ENCODE results near the gene NOL8. TPM values are rescaled to one million over a fixed set of nuclear protein-coding genes. Genes with fewer than 3 reads are reported as not detected.
A peak's percentile ranks its signal among the peaks of the same experiment; 100 is the strongest.

NOL8 gene
- total RNA-seq, 1 experiment from 2014 or later = 30.6 TPM

DNA sequence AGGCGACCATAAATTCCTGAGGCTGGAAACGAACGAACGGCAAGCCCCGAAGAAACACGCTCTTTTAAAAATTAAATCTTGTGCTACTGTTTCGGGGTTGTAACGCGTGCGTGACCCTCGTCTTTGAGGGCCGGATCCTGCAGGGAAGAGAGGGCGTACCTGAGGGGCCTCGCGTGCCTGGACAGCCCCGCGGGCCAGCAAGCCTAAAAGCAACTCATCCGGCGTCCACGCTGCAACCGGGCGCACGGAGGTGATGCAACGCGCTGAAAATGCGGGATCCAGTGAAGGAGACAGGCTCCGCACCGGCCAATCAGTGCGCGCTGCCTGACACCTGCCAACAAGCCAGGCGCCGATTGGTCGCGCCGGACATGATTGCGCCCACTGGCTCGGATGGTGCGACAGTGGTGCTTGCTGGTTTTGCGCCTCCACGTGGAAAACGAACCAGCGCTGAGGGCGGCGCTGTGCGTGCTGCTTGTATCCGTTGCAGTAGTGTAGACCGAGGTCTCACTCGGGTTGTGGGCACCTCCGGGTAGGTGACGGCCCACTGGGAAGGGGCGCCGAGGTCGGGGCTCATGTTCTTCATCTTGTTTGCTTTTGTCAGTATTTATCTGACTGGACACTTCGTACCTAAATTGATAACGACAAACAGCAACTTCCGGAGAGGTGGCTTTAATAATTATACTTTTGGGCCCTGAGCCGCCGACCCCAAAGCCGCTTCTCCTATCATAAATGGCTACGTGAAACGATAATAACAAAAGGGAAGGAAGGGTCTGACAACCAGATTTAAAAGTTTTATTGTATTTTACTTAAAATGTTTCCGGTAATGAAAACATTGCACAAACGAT, 31.5 kb downstream of the NOL8 start, which contains the start of gene IARS1:
Gene IARS1, minus strand, starts transcription at position 246 of the 845 bp plus-strand sequence. CDS start 4,278 bp downstream, outside the sequence.
- peak; percentile 92 for TF ChIP-seq POLR2AphosphoS5 (IDR thresholded peaks at IDR 0.05; ENCODE audit: low read depth, low read length)
- TF ChIP-seq, protein P1, sequence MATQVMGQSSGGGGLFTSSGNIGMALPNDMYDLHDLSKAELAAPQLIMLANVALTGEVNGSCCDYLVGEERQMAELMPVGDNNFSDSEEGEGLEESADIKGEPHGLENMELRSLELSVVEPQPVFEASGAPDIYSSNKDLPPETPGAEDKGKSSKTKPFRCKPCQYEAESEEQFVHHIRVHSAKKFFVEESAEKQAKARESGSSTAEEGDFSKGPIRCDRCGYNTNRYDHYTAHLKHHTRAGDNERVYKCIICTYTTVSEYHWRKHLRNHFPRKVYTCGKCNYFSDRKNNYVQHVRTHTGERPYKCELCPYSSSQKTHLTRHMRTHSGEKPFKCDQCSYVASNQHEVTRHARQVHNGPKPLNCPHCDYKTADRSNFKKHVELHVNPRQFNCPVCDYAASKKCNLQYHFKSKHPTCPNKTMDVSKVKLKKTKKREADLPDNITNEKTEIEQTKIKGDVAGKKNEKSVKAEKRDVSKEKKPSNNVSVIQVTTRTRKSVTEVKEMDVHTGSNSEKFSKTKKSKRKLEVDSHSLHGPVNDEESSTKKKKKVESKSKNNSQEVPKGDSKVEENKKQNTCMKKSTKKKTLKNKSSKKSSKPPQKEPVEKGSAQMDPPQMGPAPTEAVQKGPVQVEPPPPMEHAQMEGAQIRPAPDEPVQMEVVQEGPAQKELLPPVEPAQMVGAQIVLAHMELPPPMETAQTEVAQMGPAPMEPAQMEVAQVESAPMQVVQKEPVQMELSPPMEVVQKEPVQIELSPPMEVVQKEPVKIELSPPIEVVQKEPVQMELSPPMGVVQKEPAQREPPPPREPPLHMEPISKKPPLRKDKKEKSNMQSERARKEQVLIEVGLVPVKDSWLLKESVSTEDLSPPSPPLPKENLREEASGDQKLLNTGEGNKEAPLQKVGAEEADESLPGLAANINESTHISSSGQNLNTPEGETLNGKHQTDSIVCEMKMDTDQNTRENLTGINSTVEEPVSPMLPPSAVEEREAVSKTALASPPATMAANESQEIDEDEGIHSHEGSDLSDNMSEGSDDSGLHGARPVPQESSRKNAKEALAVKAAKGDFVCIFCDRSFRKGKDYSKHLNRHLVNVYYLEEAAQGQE (IDR thresholded peaks at IDR 0.05; ENCODE audit: insufficient read depth in 1 of 2, low read depth in 2 of 2, low read length in 1 of 2) = peak in 1 of 2 experiments; percentile 54; a peak in 1 of 4 replicates
- peak; percentile 26; the same call in 1 of the 2 replicates for TF ChIP-seq CTCF (IDR thresholded peaks at IDR 0.05)
- TF ChIP-seq SIN3A (IDR thresholded peaks at IDR 0.05; ENCODE audit: borderline replicate concordance, insufficient read depth, low read depth, low read length) = peak; percentile 57; the same call in 1 of the 2 replicates
- TF ChIP-seq TCF7L2 (IDR thresholded peaks at IDR 0.05; ENCODE audit: low read depth, low read length) = no peak
- intact Hi-C loops (cut with micrococcal nuclease; ENCODE audit: unreplicated experiment) = no loop called here
- CTCF ChIA-PET = no interaction called here

GRCh38 chr9:92293075-92293354, 32.1 kb downstream of the NOL8 start:
- H3K4me3 ChIP-seq (ENCODE audit: low read depth in 2 of 2, low read length in 2 of 2) = peak overlapping the region; percentile 76 to 97
- TF ChIP-seq, protein P1 (IDR thresholded peaks at IDR 0.05; ENCODE audit: insufficient read depth in 1 of 2, low read depth in 2 of 2, low read length in 1 of 2) = no peak
- TF ChIP-seq CTCF (IDR thresholded peaks at IDR 0.05) (no peak), TCF7L2 (IDR thresholded peaks at IDR 0.05; ENCODE audit: low read depth, low read length) (no peak), SIN3A (IDR thresholded peaks at IDR 0.05; ENCODE audit: borderline replicate concordance, insufficient read depth, low read depth, low read length) (no peak), POLR2AphosphoS5 (IDR thresholded peaks at IDR 0.05; ENCODE audit: low read depth, low read length) (no peak)
- ChIA-PET POLR2A (no interaction called here), CTCF (no interaction called here)
- intact Hi-C loops (cut with micrococcal nuclease; ENCODE audit: unreplicated experiment) (no loop called here), in situ Hi-C loops (cut with HindIII; ENCODE audit: low pct_unique_long_range_greater_than_20kb, low sequenced_read_pairs) (no loop called here)
- peak overlapping the region; percentile 98 for H3K27ac ChIP-seq (ENCODE audit: low read length)
- H3K36me3 ChIP-seq (ENCODE audit: control insufficient read depth, insufficient read depth, low read length) = peaks cover 26% of the 10 kb centered on the region
- H3K27me3 ChIP-seq (ENCODE audit: control insufficient read depth, insufficient read depth, low read length) = no peaks in the 10 kb centered on the region
- H3K9me3 ChIP-seq (ENCODE audit: control insufficient read depth, insufficient read depth, low read depth, low read length) = no peaks in the 10 kb centered on the region
- H3K4me1 ChIP-seq (ENCODE audit: control insufficient read depth, insufficient read depth, low read length) = peaks cover 12% of the 10 kb centered on the region
- ATAC-seq = no peak
- TSS peak; percentile 83 for BruUV-seq (replicated peaks)
- no peak for DNase-seq (ENCODE audit: low read depth, low spot score)

More for the DNA sequence above, 31.5 kb downstream of the NOL8 start, which contains the start of gene IARS1:
- TSS peak; percentile 98 for BruUV-seq (replicated peaks)
- no peaks in the 10 kb centered on the region for H3K27me3 ChIP-seq (ENCODE audit: control insufficient read depth, insufficient read depth, low read length)
- peaks cover 12% of the 10 kb centered on the region for H3K4me1 ChIP-seq (ENCODE audit: control insufficient read depth, insufficient read depth, low read length)
- peak; percentile 99 for ATAC-seq
- in situ Hi-C loops (cut with HindIII; ENCODE audit: low pct_unique_long_range_greater_than_20kb, low sequenced_read_pairs) = no loop called here
- peak within 1 kb of the TSS; percentile 76 to 97 for H3K4me3 ChIP-seq (ENCODE audit: low read depth in 2 of 2, low read length in 2 of 2)
- no peaks in the 10 kb centered on the region for H3K9me3 ChIP-seq (ENCODE audit: control insufficient read depth, insufficient read depth, low read depth, low read length)
- H3K36me3 ChIP-seq (ENCODE audit: control insufficient read depth, insufficient read depth, low read length) = peaks cover 25% of the 10 kb centered on the region
- POLR2A ChIA-PET = no interaction called here
- DNase-seq (ENCODE audit: low read depth, low spot score) = peak; percentile 82
- peak within 1 kb of the TSS; percentile 98 for H3K27ac ChIP-seq (ENCODE audit: low read length)

Data from Panc1 (cell line).